Measurements from ENCODE around the gene NAA16.

NAA16 gene

GRCh38 chr13:41304551-41304950, 6.5 kb upstream of the NAA16 start:
- no peak for DNase-seq (ENCODE audit: low read depth)

- no peak for DNase-seq (ENCODE audit: low read depth)
Observed at GRCh38 chr13:41306271-41307145, 4.6 kb upstream of the NAA16 start.

- no peak for DNase-seq (ENCODE audit: low read depth)
Observed at GRCh38 chr13:41307884-41308640, 3.0 kb upstream of the NAA16 start.

GRCh38 chr13:41311406-41312175, 524 bp downstream of the NAA16 start:
- DNase-seq (ENCODE audit: low read depth), result no peak

GRCh38 chr13:41312176-41312500, 1.1 kb downstream of the NAA16 start:
- DNase-seq (ENCODE audit: low read depth), result no peak

- no peak for DNase-seq (ENCODE audit: low read depth)
Observed at GRCh38 chr13:41313117-41313516, 2.0 kb downstream of the NAA16 start.

- no peak for DNase-seq (ENCODE audit: low read depth)
Observed at GRCh38 chr13:41313659-41314197, 2.7 kb downstream of the NAA16 start.

GRCh38 chr13:41315443-41316047, 4.5 kb downstream of the NAA16 start:
- DNase-seq (ENCODE audit: low read depth), result no peak

GRCh38 chr13:41317243-41317642, 6.2 kb downstream of the NAA16 start:
- no peak for DNase-seq (ENCODE audit: low read depth)

GRCh38 chr13:41325752-41326151, 14.7 kb downstream of the NAA16 start:
- no peak for DNase-seq (ENCODE audit: low read depth)

GRCh38 chr13:41326661-41327060, 15.6 kb downstream of the NAA16 start:
- DNase-seq (ENCODE audit: low read depth), result no peak

GRCh38 chr13:41327994-41328790, 17.1 kb downstream of the NAA16 start:
- DNase-seq (ENCODE audit: low read depth), result no peak

- no peak for DNase-seq (ENCODE audit: low read depth)
Observed at GRCh38 chr13:41332829-41333228, 21.8 kb downstream of the NAA16 start.

GRCh38 chr13:41334810-41335209, 23.7 kb downstream of the NAA16 start:
- DNase-seq (ENCODE audit: low read depth), result no peak

GRCh38 chr13:41344358-41344757, 33.3 kb downstream of the NAA16 start:
- no peak for DNase-seq (ENCODE audit: low read depth)

GRCh38 chr13:41345165-41345913, 34.3 kb downstream of the NAA16 start:
- no peak for DNase-seq (ENCODE audit: low read depth)

- no peak for DNase-seq (ENCODE audit: low read depth)
Observed at GRCh38 chr13:41345914-41346589, 35.0 kb downstream of the NAA16 start.

GRCh38 chr13:41352935-41353840, 42.1 kb downstream of the NAA16 start:
- no peak for DNase-seq (ENCODE audit: low read depth)

GRCh38 chr13:41354416-41354815, 43.3 kb downstream of the NAA16 start:
- DNase-seq (ENCODE audit: low read depth), result no peak

All from CMK (cell line).